Measurements from ENCODE around the gene CHSY1. TPM values are rescaled to one million over a fixed set of nuclear protein-coding genes. Genes with fewer than 3 reads are reported as not detected.

The CHSY1 gene
- total and polyA plus RNA-seq, 10 of the 15 experiments (the other 5 are each of a cell fraction or from before 2014, with no cell fraction given), result 1.4 to 31.2 (median 10.5) TPM

GRCh38 chr15:101138913-101139880, 112.7 kb downstream of the CHSY1 start (continued):
- TF ChIP-seq ZBTB40 (IDR thresholded peaks at IDR 0.05; ENCODE audit: borderline replicate concordance) (no peak), IRF3 (IDR thresholded peaks at IDR 0.05) (no peak), TCF3 (IDR thresholded peaks at IDR 0.05; ENCODE audit: borderline replicate concordance, insufficient read depth, low read depth, low read length) (no peak), CEBPB (IDR thresholded peaks at IDR 0.05; ENCODE audit: borderline replicate concordance in 1 of 2, low read depth in 2 of 2, low read length in 2 of 2) (no peak), PBX3 (IDR thresholded peaks at IDR 0.05; ENCODE audit: insufficient replicate concordance, low read depth, low read length) (no peak), GATAD2B (conservative IDR thresholded peaks at IDR 0.05; ENCODE audit: low read depth) (0 out of 2 replicates have a peak, but pooled peaks have one; percentile 44), REST (IDR thresholded peaks at IDR 0.05; ENCODE audit: low read depth, low read length) (no peak), PAX8 (IDR thresholded peaks at IDR 0.05) (no peak), CHD1 (IDR thresholded peaks at IDR 0.05; ENCODE audit: low read depth, low read length) (no peak), FOXM1 (IDR thresholded peaks at IDR 0.05; ENCODE audit: low read depth, low read length) (no peak), HDAC6 (IDR thresholded peaks at IDR 0.05; ENCODE audit: unreplicated experiment) (no peak), MLLT1 (IDR thresholded peaks at IDR 0.05) (no peak), KAT2A (conservative IDR thresholded peaks at IDR 0.05; ENCODE audit: control insufficient read depth, low read depth, low read length) (no peak), ETV6 (conservative IDR thresholded peaks at IDR 0.05 in 1 of 2, IDR thresholded peaks at IDR 0.05 in 1 of 2; ENCODE audit: borderline replicate concordance in 1 of 2, low read depth in 1 of 2) (peak in 1 of 2 experiments; percentile 84; a peak in 2 of 4 replicates), SMAD5 (IDR thresholded peaks at IDR 0.05; ENCODE audit: low read depth) (no peak), MTA3 (IDR thresholded peaks at IDR 0.05; ENCODE audit: borderline replicate concordance, low read length) (no peak)

Data from GM12878 (cell line).